ENCODE measurements around the gene TPD52L1. TPM values are rescaled to one million over a fixed set of nuclear protein-coding genes. Genes with fewer than 3 reads are reported as not detected.

The TPD52L1 gene
- total and polyA plus RNA-seq, 2 of the 4 experiments (the other 2 are of a cell fraction), result 10.2 to 13.5 TPM

DNA sequence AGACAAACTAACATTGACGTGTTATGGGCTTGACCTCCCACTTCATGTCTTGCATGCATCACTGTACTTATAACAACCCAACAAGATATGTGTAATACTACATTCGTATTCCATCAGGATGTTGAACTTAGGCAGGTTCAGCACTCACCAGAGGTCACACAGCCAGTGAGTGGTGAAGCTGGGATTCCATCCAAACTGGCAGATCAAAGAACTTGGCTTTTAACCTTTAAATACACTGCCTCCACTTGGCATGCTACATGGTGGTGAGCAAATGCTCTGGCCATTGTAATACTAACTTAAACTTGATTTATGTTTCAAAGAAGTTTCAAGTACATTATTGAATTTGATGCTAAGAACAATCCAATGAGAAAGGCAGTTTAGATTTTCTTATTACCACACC lies 158.9 kb downstream of the TPD52L1 start:
- H4K20me1 ChIP-seq (ENCODE audit: insufficient read depth, low read length), result no peaks in the 10 kb centered on the region
- H3K18ac ChIP-seq (ENCODE audit: low read depth, low read length), result no peak overlapping the region
- H3K4me2 ChIP-seq (ENCODE audit: low read depth, low read length), result no peak overlapping the region
- no peak overlapping the region for H4K8ac ChIP-seq (ENCODE audit: low read depth in 2 of 2, low read length in 2 of 2)
- WGBS, 2 experiments (ENCODE audit: extremely low coverage in 2 of 2, insufficient read length in 1 of 2), result no CpG with 5 or more reads among the region's 2 CpGs
- ChIA-PET CTCF (interaction anchor here (0.6 to 1.1 kb wide), 3 partner anchors 11 to 644 kb away, joined by 3 read pairs; partner anchors contain the start of gene HDDC2), POLR2A (ENCODE audit: unreplicated experiment) (no interaction called here)
- H2AK5ac ChIP-seq (ENCODE audit: low read depth, low read length), result no peak overlapping the region
- H2BK20ac ChIP-seq (ENCODE audit: low read depth, low read length), result no peak overlapping the region
- H3K9ac ChIP-seq (ENCODE audit: low read depth, low read length), result no peak overlapping the region
- no peaks in the 10 kb centered on the region for H3K9me3 ChIP-seq (ENCODE audit: control insufficient read depth, insufficient read depth, low read length)
- H3K27me3 ChIP-seq (ENCODE audit: control insufficient read depth, insufficient read depth, low read length), result peaks cover 12% of the 10 kb centered on the region
- no peak overlapping the region for H3K27ac ChIP-seq (ENCODE audit: insufficient read depth, low read length)
- H2AK9ac ChIP-seq (replicated peaks; ENCODE audit: low read depth, low read length, poor library complexity), result no peak overlapping the region
- no peaks in the 10 kb centered on the region for H3K36me3 ChIP-seq (ENCODE audit: control insufficient read depth, insufficient read depth, low read length)
- H3K14ac ChIP-seq (replicated peaks; ENCODE audit: low read depth, low read length), result no peak overlapping the region
- H3K79me1 ChIP-seq (ENCODE audit: low read depth in 1 of 2, low read length in 2 of 2), result no peaks in the 10 kb centered on the region
- intact Hi-C loops (cut with micrococcal nuclease), result loop anchor here (5.0 to 10.0 kb wide), 2 partner anchors 660 to 1812 kb away; no protein-coding TSS in a partner anchor
- dilution Hi-C loops (cut with HindIII; ENCODE audit: low sequenced_read_pairs, unreplicated experiment), result no loop called here
- BruUV-seq (replicated peaks), result no TSS peak
- H3K4me1 ChIP-seq (ENCODE audit: control insufficient read depth, insufficient read depth, low read length), result no peaks in the 10 kb centered on the region
- H2AFZ ChIP-seq (replicated peaks; ENCODE audit: low read length, poor library complexity), result no peak overlapping the region
- H3K23ac ChIP-seq (ENCODE audit: low read depth, low read length), result no peak overlapping the region
- H2BK15ac ChIP-seq (ENCODE audit: low read depth, low read length), result no peak overlapping the region
- H2BK120ac ChIP-seq (ENCODE audit: low read depth, low read length), result no peak overlapping the region
- ATAC-seq (ENCODE audit: low read depth) (no peak), DNase-seq (no peak)
- no peak overlapping the region for H4K91ac ChIP-seq (ENCODE audit: insufficient read depth, low read depth, low read length)
- no peak overlapping the region for H3K4ac ChIP-seq (ENCODE audit: low read depth, low read length)
- H3K4me3 ChIP-seq (ENCODE audit: insufficient read depth, low read depth, low read length), result no peak overlapping the region
- no peaks in the 10 kb centered on the region for H3K9me1 ChIP-seq (ENCODE audit: insufficient read depth, low read length)
- TF ChIP-seq RAD21 (IDR thresholded peaks at IDR 0.05; ENCODE audit: low read length) (no peak), FOS (IDR thresholded peaks at IDR 0.05; ENCODE audit: low read depth, low read length) (no peak), NFE2L2 (IDR thresholded peaks at IDR 0.05; ENCODE audit: low read depth, low read length) (no peak), MAFK (IDR thresholded peaks at IDR 0.05; ENCODE audit: low read depth, low read length) (no peak), SMC3 (IDR thresholded peaks at IDR 0.05; ENCODE audit: low read depth, low read length) (no peak), BHLHE40 (IDR thresholded peaks at IDR 0.05; ENCODE audit: low read depth, low read length) (no peak), CHD1 (IDR thresholded peaks at IDR 0.05; ENCODE audit: low read depth, low read length) (no peak), MAZ (IDR thresholded peaks at IDR 0.05; ENCODE audit: borderline replicate concordance, low read depth, low read length) (no peak), RCOR1 (IDR thresholded peaks at IDR 0.05; ENCODE audit: insufficient replicate concordance, low read length) (no peak)
- TF ChIP-seq, protein P1, sequence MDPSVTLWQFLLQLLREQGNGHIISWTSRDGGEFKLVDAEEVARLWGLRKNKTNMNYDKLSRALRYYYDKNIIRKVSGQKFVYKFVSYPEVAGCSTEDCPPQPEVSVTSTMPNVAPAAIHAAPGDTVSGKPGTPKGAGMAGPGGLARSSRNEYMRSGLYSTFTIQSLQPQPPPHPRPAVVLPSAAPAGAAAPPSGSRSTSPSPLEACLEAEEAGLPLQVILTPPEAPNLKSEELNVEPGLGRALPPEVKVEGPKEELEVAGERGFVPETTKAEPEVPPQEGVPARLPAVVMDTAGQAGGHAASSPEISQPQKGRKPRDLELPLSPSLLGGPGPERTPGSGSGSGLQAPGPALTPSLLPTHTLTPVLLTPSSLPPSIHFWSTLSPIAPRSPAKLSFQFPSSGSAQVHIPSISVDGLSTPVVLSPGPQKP (IDR thresholded peaks at IDR 0.05; ENCODE audit: borderline replicate concordance, low read depth, low read length), result no peak
- TF ChIP-seq, protein P2, sequence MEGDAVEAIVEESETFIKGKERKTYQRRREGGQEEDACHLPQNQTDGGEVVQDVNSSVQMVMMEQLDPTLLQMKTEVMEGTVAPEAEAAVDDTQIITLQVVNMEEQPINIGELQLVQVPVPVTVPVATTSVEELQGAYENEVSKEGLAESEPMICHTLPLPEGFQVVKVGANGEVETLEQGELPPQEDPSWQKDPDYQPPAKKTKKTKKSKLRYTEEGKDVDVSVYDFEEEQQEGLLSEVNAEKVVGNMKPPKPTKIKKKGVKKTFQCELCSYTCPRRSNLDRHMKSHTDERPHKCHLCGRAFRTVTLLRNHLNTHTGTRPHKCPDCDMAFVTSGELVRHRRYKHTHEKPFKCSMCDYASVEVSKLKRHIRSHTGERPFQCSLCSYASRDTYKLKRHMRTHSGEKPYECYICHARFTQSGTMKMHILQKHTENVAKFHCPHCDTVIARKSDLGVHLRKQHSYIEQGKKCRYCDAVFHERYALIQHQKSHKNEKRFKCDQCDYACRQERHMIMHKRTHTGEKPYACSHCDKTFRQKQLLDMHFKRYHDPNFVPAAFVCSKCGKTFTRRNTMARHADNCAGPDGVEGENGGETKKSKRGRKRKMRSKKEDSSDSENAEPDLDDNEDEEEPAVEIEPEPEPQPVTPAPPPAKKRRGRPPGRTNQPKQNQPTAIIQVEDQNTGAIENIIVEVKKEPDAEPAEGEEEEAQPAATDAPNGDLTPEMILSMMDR (conservative IDR thresholded peaks at IDR 0.05; ENCODE audit: low read depth, low read length), result no peak
- TF ChIP-seq, protein P3, sequence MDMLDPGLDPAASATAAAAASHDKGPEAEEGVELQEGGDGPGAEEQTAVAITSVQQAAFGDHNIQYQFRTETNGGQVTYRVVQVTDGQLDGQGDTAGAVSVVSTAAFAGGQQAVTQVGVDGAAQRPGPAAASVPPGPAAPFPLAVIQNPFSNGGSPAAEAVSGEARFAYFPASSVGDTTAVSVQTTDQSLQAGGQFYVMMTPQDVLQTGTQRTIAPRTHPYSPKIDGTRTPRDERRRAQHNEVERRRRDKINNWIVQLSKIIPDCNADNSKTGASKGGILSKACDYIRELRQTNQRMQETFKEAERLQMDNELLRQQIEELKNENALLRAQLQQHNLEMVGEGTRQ (IDR thresholded peaks at IDR 0.05; ENCODE audit: low read depth, low read length), result no peak
- no peak overlapping the region for H2BK5ac ChIP-seq (ENCODE audit: low read depth, low read length, poor library complexity, severe bottlenecking)
- H3K56ac ChIP-seq (ENCODE audit: extremely low read depth, insufficient read depth, low read length), result no peak overlapping the region
- no peak overlapping the region for H4K5ac ChIP-seq (ENCODE audit: low read depth, low read length)
- in situ Hi-C loops (cut with MboI; ENCODE audit: low sequenced_read_pairs), result loop anchor here (5.0 to 10.0 kb wide), 3 partner anchors 435 to 662 kb away; no protein-coding TSS in a partner anchor

Measured in IMR-90 (cell line).